HL-60 (cell line): Measurements from ENCODE around the gene SWI5.

ENCODE experiments used
- GABPA ChIP-seq: IDR thresholded peaks from 2 replicates; pipeline ENCODE4 v1.6.1; 2012; ENCODE audit warnings: low read depth
- POLR2AphosphoS5 ChIP-seq: IDR thresholded peaks from 2 replicates; pipeline ENCODE4 v1.6.1; 2012; ENCODE audit warnings: low read depth
- TF ChIP-seq, protein P1 (sequence below): IDR thresholded peaks from one replicate; pipeline ENCODE4 v1.5.1; 2011; ENCODE audit warnings: low read length, control low read depth, inconsistent platforms; ENCODE audit not compliant: insufficient read depth
- TF ChIP-seq, protein P2 (sequence below): IDR thresholded peaks from 2 replicates; pipeline ENCODE4 v1.6.1; 2012; ENCODE audit warnings: low read depth; ENCODE audit not compliant: insufficient replicate concordance

DNA sequence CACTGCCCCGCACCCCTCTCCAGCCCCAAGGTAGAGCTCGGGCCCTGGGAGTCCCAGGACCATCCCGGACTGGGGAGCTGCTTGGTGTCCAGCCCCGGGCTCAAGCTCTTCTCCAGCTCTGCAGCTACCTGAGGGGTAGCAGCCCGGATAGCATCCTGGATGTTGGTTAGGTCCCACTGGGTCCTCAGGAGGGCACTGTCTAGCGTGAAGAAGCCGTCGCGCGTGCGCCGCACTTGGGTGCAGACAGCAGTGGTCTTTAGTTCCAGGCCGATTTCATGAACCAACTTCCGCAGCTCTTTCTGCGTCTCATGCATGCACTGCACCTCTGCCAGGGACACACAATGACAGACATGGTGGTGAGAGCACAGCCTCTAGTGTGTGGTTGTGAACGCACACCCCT is 33.5 kb downstream of the SWI5 start:
- TF ChIP-seq, protein P1, sequence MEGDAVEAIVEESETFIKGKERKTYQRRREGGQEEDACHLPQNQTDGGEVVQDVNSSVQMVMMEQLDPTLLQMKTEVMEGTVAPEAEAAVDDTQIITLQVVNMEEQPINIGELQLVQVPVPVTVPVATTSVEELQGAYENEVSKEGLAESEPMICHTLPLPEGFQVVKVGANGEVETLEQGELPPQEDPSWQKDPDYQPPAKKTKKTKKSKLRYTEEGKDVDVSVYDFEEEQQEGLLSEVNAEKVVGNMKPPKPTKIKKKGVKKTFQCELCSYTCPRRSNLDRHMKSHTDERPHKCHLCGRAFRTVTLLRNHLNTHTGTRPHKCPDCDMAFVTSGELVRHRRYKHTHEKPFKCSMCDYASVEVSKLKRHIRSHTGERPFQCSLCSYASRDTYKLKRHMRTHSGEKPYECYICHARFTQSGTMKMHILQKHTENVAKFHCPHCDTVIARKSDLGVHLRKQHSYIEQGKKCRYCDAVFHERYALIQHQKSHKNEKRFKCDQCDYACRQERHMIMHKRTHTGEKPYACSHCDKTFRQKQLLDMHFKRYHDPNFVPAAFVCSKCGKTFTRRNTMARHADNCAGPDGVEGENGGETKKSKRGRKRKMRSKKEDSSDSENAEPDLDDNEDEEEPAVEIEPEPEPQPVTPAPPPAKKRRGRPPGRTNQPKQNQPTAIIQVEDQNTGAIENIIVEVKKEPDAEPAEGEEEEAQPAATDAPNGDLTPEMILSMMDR = no peak
- no peak for TF ChIP-seq GABPA
- no peak for TF ChIP-seq POLR2AphosphoS5
- TF ChIP-seq, protein P2, sequence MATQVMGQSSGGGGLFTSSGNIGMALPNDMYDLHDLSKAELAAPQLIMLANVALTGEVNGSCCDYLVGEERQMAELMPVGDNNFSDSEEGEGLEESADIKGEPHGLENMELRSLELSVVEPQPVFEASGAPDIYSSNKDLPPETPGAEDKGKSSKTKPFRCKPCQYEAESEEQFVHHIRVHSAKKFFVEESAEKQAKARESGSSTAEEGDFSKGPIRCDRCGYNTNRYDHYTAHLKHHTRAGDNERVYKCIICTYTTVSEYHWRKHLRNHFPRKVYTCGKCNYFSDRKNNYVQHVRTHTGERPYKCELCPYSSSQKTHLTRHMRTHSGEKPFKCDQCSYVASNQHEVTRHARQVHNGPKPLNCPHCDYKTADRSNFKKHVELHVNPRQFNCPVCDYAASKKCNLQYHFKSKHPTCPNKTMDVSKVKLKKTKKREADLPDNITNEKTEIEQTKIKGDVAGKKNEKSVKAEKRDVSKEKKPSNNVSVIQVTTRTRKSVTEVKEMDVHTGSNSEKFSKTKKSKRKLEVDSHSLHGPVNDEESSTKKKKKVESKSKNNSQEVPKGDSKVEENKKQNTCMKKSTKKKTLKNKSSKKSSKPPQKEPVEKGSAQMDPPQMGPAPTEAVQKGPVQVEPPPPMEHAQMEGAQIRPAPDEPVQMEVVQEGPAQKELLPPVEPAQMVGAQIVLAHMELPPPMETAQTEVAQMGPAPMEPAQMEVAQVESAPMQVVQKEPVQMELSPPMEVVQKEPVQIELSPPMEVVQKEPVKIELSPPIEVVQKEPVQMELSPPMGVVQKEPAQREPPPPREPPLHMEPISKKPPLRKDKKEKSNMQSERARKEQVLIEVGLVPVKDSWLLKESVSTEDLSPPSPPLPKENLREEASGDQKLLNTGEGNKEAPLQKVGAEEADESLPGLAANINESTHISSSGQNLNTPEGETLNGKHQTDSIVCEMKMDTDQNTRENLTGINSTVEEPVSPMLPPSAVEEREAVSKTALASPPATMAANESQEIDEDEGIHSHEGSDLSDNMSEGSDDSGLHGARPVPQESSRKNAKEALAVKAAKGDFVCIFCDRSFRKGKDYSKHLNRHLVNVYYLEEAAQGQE = no peak
